Right lobe of liver (tissue), 4 donors: ENCODE results near the gene GARIN3.

Source experiments
- POLR2A ChIP-seq: fragments of 450-650 bp; IDR thresholded peaks from one replicate; pipeline ENCODE4 v1.6.1; 2017; ENCODE audit warnings: antibody characterized with exemption, mild to moderate bottlenecking
- TF ChIP-seq, protein P1 (sequence below), 4 donors: fragments of 200-600 bp in 3 of 4; fragments of 450-650 bp in 1 of 4; IDR thresholded peaks; one replicate each; pipeline versions ENCODE4 v1.5.1 to v1.8.0; 2016 to 2022; ENCODE audit warnings: antibody characterized with exemption in 4 of 4, mild to moderate bottlenecking in 2 of 4
- donor health status: DM: no; HTN: no; CAD: no.
- donor health status: DM: no; HTN: no; CAD: no.
- donor health status: DM: no; HTN: yes; CAD: no.

DNA sequence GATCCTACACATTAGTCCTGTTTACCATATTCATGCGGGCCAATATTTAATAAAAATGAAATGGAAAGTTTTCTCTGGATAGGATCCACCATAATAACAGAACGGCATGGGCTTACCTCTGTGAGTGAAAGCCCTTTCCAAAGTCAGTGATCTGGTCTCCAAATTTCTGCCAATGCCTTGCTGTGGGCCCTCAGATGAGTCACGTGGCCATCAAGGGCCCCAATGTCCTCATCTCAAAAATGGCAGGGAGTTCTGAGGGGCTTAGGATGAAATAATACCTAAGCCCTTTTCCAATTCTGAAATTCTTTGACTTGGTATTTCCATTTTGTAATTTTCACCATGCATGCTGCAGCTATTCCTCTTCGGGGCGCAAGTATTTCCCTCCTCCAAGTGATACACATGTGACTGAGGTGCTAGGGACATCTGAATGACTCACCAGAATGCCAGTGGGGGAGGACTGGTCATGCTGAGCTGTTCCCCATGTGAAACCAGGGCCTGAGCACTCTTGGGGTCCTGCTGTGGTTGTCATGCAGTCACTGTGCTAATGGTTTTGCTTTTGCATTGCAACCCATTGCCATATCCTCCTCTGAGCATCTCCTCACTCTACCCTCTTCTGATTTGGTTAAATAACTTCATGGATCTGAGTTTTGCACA is 49.6 kb upstream of the GARIN3 start:
- TF ChIP-seq, protein P1, sequence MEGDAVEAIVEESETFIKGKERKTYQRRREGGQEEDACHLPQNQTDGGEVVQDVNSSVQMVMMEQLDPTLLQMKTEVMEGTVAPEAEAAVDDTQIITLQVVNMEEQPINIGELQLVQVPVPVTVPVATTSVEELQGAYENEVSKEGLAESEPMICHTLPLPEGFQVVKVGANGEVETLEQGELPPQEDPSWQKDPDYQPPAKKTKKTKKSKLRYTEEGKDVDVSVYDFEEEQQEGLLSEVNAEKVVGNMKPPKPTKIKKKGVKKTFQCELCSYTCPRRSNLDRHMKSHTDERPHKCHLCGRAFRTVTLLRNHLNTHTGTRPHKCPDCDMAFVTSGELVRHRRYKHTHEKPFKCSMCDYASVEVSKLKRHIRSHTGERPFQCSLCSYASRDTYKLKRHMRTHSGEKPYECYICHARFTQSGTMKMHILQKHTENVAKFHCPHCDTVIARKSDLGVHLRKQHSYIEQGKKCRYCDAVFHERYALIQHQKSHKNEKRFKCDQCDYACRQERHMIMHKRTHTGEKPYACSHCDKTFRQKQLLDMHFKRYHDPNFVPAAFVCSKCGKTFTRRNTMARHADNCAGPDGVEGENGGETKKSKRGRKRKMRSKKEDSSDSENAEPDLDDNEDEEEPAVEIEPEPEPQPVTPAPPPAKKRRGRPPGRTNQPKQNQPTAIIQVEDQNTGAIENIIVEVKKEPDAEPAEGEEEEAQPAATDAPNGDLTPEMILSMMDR (IDR thresholded peaks at IDR 0.05) = no peak
- no peak for TF ChIP-seq POLR2A
